IPS-18c (cell line): ENCODE measurements around the gene ANO2.
"Not testable (repeated sequence)": the region's sequence is repeated elsewhere in the genome, so short reads cannot be mapped to it uniquely, and the experiment has no call there.

Experiments
- H3K4me3 ChIP-seq: 2 replicates; pipeline ENCODE4 v1.7.0; 2013; ENCODE audit warnings: low read depth, mild to moderate bottlenecking, low read length, moderate library complexity; ENCODE audit not compliant: insufficient read depth
- H3K9me3 ChIP-seq: one replicate; pipeline ENCODE4 v1.6.1; 2013; ENCODE audit warnings: mild to moderate bottlenecking, low read length, moderate library complexity; ENCODE audit not compliant: control insufficient read depth, insufficient read depth

ANO2 gene

GRCh38 chr12:5706247-5706646 is 238.8 kb downstream of the ANO2 start:
- no peak overlapping the region for H3K4me3 ChIP-seq
- no peaks in the 10 kb centered on the region for H3K9me3 ChIP-seq

DNA sequence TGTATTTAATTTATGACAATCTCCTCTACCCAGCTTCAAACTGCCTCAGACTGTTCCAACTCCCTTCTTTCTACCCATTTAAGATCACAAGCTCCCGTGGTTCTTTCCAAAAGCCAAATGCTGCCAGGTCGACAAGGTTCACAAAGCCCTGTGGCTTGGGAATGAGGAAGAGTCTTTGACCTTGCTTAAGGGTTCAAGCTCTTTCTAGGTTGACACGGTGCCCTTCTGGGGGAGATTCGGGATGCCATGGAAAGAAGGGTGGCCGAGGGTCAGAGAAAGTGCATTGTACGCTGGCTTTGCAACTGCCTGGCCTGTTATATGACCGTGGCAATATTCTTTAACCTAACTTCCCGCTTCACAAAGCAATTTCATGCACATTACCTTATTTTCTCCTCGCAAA is 239.3 kb downstream of the ANO2 start:
- Histone ChIP-seq H3K4me3 (no peak overlapping the region), H3K9me3 (no peaks in the 10 kb centered on the region)

DNA sequence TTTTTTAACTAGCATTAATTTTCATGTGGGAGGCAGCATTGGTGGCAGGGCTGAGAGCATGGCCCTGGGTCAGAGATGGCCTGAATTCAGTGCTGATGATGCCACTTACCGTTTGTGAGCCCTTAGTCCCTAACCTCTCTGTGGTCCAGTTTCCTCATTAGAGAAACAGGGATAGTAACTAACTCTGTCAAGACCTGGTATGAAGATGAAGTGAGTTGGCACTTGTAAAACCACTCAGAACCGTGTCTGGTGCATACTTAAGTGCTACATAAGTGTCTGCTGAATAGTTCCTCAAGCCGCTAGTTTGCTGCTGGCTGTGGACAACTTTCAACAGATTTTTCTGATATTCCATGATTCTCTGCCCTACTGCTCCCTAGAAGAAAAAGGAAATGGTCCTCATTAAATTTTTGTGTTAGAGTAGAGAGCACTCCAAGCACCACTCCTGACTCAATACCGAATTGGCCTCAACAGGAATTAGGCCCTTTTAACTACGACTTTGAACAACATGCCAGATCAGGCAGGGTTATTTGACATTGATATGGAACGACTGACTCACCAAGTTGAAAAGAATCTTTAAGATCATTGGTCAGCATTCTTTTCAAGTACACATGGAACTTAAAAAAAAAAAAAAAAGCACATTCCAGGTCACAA is 250.2 kb downstream of the ANO2 start:
- Histone ChIP-seq H3K4me3 (no peak overlapping the region), H3K9me3 (peaks cover 4% of the 10 kb centered on the region)

DNA sequence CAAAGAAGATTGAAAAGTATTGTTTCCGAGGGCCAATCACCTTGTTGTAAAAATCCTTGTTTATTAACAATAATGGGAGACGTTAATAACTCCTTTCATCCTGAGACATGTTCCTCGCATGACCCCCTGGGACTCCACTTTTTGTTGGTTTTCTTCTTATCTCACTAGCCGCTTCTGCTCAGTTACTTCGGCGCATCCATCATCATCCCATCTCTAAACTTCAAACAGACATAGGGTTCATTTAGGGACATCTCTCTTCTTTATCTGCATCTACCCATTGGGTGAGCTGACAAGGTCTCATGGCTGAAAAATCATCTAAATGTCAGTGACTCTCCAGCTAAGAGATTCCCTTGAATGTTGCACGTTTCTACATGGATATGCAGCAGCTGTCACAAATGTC is 252.2 kb downstream of the ANO2 start:
- H3K9me3 ChIP-seq: peaks cover 4% of the 10 kb centered on the region
- no peak overlapping the region for H3K4me3 ChIP-seq

GRCh38 chr12:5691943-5692342 is 253.1 kb downstream of the ANO2 start:
- no peak overlapping the region for H3K4me3 ChIP-seq
- peaks cover 2% of the 10 kb centered on the region for H3K9me3 ChIP-seq

DNA sequence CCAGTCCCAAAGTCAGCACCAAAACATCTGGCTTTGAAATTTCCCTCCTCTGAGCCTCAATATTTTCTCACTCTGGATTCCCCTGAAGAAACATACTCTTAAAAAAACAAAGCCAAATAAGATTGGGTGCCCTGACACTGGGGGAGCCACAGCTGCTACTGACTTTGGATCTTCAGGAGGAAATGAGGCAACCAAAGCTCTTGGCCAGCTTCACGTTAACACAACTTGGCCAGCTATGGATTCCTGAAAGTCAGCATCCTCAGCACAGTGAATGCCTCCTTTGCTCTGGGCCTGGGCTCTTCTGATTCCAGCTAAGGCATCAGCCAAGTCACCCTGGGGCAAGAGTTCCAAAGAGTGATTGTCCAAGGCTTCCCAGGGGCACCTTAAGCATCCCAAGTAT is 254.8 kb downstream of the ANO2 start:
- no peak overlapping the region for H3K4me3 ChIP-seq
- peaks cover 2% of the 10 kb centered on the region for H3K9me3 ChIP-seq

DNA sequence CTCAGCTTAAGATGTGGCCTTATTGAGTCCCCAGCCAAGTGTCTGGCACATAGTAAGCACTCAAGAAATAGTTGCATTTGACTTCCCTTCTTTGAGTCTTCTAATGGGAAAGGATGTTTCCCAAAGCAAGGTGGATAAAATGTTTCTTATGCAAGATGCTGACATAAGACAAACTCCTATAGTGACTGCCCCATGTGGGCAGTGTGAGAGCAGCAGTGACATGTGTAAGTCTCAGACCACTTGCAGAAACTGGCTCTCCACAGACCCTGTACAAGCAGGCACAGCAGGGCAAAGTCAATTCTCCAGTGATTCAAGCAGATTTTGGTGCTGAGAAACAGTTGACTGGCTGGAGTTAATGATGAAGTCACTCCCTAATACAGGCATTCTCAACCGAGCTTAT is 255.3 kb downstream of the ANO2 start:
- no peak overlapping the region for H3K4me3 ChIP-seq
- H3K9me3 ChIP-seq: peaks cover 2% of the 10 kb centered on the region

DNA sequence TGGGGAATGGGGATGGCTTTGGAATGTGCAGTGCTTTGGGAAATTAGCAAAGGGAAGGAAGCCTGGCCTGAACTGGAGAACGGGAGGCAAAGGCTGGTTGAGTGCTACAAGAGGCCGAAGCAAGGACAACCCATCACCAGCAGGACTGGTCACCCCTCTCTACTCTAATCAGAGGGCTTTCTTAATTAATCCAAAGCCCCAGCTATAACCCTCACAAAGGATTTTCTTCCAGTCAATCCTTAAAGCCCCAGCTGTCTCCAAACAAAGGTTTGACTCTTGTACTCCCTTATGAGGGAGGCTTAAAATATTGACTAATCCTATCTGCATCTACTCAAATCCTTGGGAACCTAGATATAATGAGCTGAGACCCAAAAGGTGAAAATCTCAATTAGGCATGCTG is 256.8 kb downstream of the ANO2 start:
- Histone ChIP-seq H3K9me3 (no peaks in the 10 kb centered on the region), H3K4me3 (no peak overlapping the region)

DNA sequence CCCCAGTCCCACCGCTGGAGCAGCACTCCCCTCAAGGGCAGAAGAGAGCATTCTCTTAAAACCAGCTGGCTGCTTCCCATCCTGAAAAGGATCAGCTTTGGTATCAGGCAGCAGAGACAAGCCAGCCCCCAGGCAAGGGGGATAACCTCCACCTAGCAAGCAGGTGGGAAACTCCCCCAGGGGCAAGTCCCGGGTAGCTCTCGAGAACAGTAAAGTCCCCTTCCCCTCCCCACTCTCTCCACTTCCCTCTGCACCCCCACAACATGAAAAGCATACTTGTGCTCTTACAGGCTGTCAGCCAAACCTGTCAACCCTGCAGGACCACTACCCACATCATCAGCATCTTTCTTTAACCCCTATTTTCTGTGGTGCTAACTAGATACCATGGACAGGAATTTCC is 259.1 kb downstream of the ANO2 start:
- Histone ChIP-seq H3K9me3 (no peaks in the 10 kb centered on the region), H3K4me3 (no peak overlapping the region)

- Histone ChIP-seq H3K9me3 (no peaks in the 10 kb centered on the region), H3K4me3 (no peak overlapping the region)
Observed at GRCh38 chr12:5684989-5685388, 260.1 kb downstream of the ANO2 start.

- H3K4me3 ChIP-seq: no peak overlapping the region
- H3K9me3 ChIP-seq: peaks cover 3% of the 10 kb centered on the region
Observed at GRCh38 chr12:5682581-5682980, 262.5 kb downstream of the ANO2 start.

- H3K9me3 ChIP-seq: peaks cover 3% of the 10 kb centered on the region
- no peak overlapping the region for H3K4me3 ChIP-seq
Observed at GRCh38 chr12:5678176-5678575, 266.9 kb downstream of the ANO2 start.

GRCh38 chr12:5669624-5670023 is 275.4 kb downstream of the ANO2 start:
- H3K9me3 ChIP-seq, H3K4me3 ChIP-seq: not testable (repeated sequence)

DNA sequence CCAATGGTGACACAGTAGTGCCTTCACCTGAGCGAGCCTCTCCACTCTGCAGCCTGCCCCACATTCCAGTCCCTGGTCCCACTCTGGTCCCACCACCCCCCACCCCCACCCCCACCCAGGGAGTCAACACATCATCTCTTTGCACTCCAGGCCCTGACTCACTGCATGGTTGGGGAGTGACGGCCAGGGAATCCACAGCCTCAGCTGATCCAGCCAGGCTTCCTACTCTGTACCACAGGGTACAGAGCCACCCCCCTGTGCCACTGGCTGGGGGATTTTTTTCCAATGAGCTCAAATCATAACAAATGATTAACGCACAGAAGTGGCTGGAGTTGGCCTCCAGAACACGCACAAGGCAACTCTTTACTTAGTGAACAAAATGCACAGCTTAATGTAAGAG is 279.4 kb downstream of the ANO2 start:
- Histone ChIP-seq H3K4me3 (no peak overlapping the region), H3K9me3 (no peaks in the 10 kb centered on the region)

GRCh38 chr12:5661811-5662210 is 283.2 kb downstream of the ANO2 start:
- no peak overlapping the region for H3K4me3 ChIP-seq
- no peaks in the 10 kb centered on the region for H3K9me3 ChIP-seq

DNA sequence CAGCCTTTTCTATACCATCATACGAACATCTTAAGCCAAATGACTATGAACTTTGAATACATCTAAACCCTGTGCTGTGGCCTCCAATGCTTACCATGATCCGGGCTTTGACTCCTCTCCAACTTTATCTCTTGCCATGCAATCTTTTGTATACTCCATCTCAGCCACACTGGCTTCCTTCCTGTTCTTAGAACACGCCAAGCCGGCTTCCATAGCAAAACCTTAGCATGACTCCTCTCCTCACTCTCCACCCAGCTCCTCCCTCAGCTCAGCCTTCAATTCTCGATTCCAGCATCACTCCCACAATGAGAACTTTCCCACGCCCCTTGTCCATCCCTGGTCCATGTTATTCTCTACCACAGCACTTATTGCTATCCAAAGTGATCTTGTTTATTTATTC is 284.8 kb downstream of the ANO2 start:
- Histone ChIP-seq H3K9me3 (no peaks in the 10 kb centered on the region), H3K4me3 (no peak overlapping the region)

- H3K4me3 ChIP-seq: not testable (repeated sequence)
Observed at GRCh38 chr12:5658339-5658941, 286.6 kb downstream of the ANO2 start.

DNA sequence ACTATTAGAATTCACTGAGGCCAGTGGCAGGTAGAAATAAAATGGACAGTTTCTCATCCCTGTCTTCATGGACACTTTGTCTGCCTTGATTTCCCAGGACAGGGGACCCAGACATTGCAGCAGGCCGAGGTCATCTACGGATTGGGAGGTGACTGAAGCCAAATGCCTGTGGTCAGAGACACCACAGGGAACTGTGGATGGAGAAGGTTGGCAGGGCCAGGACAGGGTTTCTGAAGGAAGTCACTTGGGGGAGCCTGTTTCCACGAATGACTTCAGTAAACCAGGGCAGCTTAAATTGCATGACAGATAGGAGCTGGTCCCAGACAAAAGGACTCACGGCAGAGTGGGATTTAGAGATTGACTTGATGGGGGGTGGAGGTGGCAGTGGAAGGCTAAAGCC is 288.2 kb downstream of the ANO2 start:
- H3K9me3 ChIP-seq: no peaks in the 10 kb centered on the region
- H3K4me3 ChIP-seq: no peak overlapping the region

More at GRCh38 chr12:5658339-5658941, 286.6 kb downstream of the ANO2 start:
- not testable (repeated sequence) for H3K9me3 ChIP-seq

GRCh38 chr12:5655120-5655519 is 289.9 kb downstream of the ANO2 start:
- no peak overlapping the region for H3K4me3 ChIP-seq
- no peaks in the 10 kb centered on the region for H3K9me3 ChIP-seq
